ENCODE data around the gene MED12L.

The MED12L gene

GRCh38 chr3:151264605-151265004 is 179.1 kb downstream of the MED12L start:
- DNase-seq = no peak

- DNase-seq = no peak
Observed at GRCh38 chr3:151265166-151265565, 179.7 kb downstream of the MED12L start.

GRCh38 chr3:151265866-151266265 is 180.4 kb downstream of the MED12L start:
- DNase-seq = no peak

DNA sequence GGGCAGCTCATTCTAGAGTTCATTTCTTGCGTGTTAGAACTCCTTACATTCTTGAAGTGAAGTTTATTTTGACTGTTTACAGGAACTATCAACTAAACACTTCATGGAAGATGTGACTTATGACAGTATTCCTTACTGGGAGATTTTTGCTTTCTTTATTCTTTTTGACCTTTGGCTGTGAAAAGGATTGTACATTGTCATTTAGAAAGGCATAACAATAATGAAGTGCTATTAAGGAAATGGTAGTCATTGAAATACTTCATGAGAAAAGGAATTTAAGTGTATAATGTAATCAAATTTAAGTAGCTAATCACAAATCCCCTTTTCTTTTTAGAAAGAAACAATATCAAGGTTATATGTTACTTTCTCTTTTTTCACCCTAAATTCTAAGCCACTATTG is 181.6 kb downstream of the MED12L start:
- DNase-seq = no peak

- no peak for DNase-seq
Observed at GRCh38 chr3:151268267-151269235, 183.1 kb downstream of the MED12L start.

DNA sequence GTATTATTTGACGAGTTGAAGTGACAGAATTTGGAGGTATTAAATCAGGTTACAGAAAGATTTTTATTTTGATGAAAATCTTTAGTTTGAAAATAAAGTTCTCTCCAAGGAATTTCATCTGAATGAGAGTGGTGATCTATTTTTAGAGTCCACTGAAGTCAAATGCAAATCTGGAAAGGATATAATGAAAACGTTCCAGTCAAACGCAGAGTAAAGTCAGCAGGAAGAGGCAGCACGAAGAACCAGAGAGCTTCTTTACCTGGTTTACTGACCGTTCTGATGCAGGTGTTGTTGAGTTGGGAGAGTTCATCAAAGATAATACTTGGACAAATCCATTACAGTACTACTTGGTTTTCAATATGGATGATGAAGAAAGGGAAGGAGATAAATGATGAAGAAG is 184.2 kb downstream of the MED12L start:
- DNase-seq = no peak

DNA sequence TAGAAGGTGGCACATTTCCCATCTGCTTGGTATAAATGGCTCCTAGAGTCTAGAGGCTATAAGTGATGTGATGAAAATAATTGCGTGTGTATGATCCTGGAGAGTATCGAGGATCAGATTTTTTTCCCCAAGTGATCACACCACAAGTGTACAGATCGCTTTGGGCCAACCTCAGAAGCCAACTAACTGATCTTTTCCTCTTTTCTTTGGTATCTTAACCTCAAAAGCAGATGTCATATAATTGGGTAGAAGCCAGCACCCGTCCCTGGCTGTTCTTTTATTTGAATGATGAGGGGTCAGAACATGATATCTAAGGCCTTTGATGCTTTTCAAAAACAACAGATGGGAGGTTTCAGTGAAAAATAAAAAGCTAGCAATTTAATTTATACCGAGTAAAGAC is 189.6 kb downstream of the MED12L start:
- DNase-seq = no peak

DNA sequence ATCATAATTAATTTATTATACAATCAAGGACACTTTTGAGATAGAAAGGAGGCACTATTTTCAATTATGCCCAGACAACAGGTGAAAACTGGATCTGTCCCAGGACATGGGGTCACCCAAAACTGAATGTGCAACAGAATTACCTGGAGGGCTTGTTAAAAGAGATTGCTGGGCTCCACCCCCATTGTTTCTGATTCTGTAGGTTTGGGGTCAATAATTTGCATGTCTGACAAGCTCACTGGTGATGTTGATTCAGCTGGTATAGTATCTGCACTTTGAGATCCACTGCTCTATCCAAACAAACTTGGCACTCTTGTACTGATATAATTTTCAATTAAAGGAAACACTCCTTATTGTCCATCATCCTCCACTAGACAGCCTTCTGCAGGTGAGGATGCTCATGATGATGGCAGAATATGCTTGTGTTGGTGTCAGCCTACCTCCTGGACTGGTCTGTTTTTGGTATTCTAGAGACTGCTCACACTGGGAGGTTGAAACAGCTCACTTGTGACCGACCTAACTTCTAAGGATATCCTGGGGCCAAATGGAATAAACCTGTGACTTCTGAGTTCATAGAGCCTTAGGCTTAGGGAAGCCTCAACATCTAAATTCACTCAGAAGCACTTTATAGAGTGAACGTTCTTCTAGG is 190.7 kb downstream of the MED12L start:
- DNase-seq = no peak

DNA sequence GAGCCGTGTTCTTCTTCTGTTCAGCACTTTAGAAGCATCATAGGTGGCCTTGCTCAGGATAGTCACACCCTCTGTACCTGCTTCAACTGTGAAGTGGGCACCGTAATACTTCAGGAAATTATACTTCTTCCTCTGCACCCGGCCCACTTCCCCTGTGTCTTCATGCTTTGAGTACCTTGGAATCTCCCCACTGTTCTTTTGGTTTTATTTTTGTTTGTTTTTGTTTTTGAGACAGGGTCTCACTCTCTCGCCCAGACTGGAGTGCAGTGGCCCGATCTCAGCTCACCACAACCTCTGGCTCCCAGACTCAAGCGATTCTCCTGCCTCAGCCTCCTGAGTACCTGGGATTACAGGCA is 191.2 kb downstream of the MED12L start:
- DNase-seq = no peak

DNA sequence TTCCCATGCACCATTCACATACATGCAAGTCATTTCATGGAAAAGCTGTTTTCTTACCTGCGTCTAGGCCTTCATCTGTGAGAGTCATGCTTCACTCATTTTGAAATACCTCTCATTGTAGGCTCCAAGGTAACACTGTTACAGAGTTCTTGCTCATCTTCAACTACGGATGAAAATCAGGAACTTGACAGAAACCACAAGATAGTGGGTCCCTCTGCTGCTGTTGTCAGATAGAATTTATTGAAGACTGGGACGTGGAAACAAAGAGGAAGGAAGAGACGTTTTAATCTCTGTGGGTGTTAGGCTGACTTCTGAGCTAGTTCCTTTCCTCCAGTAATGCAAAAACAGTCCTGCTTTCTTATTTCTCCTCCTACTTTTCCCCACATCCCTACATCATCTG is 192.8 kb downstream of the MED12L start, which contains the start of gene P2RY14:
P2RY14 (minus strand) TSS at position 313 of the 400 bp plus-strand sequence. CDS start 64,226 bp downstream, outside the sequence.
- no peak for DNase-seq

GRCh38 chr3:151281671-151282324 is 196.3 kb downstream of the MED12L start:
- no peak for DNase-seq

GRCh38 chr3:151282921-151283320 is 197.5 kb downstream of the MED12L start:
- no peak for DNase-seq

DNA sequence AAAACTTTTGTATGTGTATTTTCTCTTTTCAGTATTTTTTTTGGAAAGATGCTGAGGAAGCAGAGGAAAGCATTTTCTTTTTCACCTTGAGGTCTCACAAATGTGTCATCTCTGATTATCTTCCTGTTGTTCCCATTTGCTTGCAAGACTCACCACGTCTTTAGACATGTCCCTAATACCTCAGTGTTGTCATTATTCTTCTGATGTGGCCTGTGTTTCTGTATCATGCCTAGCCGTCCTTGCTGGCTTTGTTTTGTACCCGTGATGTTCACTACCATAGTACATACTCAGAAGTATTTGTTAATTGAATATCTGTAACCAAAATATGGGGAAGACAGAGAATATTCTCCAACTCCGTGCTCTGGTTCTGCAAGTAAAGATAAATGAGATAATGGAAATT is 197.9 kb downstream of the MED12L start:
- no peak for DNase-seq

- no peak for DNase-seq
Observed at GRCh38 chr3:151283907-151284461, 198.5 kb downstream of the MED12L start.

DNA sequence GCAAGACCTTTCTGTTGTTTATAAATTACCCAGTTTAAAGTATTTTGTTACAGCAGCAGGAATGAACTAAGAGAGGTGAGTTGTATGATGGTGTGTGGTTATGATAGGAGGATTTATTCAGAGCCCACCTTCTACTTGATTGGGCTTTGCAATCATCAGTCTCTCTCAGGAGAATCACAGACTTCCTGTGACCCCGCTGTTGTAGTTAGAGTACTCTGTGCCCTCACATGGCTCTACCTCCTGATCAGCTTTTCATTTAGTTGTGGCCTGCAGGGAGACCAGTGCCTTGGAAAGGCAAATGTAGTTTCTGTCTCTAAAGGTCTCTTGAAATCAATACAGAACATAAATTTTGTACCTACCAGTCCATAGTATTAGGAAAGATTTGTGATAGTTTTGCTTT is 200.5 kb downstream of the MED12L start:
- DNase-seq = no peak

GRCh38 chr3:151289445-151289844 is 204.0 kb downstream of the MED12L start:
- DNase-seq = no peak

DNA sequence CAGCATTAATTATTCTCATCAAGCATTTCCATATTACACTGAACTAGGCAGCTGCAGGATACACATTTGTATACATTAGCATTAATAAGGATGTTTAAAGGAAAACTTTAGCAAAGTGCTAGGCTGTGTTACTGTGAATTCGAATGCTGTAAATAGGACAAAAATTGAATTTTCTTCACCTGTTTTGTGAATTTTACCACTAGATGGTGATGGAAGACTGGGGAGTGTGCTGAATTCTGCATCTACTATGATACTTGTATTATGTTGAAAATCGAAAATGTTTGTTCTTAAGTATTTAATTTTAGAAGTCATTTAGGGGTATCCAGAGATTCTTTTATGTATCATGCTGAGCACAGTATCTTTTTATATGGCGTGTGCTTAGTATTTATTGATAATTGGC is 205.2 kb downstream of the MED12L start:
- DNase-seq = no peak

GRCh38 chr3:151293127-151293526 is 207.7 kb downstream of the MED12L start:
- no peak for DNase-seq

DNA sequence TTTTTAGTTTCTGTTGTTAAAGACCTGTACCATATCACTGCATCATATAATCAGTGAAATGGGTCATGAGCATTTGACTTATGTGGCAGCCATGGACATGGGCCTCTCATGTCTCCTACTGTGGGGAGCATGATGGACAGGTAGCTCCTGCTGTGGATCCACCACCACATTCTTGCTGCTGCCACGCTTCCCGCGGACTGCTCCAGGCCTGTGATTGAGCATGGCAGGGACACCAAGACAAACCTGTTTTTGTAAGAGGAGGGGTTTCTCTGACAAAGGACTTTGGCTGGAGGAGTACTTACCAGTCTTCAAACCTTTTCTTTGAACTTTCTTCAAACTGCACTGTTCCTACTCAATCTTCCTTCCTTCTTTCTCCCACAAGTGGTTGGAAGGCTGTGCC is 210.8 kb downstream of the MED12L start:
- DNase-seq = no peak

DNA sequence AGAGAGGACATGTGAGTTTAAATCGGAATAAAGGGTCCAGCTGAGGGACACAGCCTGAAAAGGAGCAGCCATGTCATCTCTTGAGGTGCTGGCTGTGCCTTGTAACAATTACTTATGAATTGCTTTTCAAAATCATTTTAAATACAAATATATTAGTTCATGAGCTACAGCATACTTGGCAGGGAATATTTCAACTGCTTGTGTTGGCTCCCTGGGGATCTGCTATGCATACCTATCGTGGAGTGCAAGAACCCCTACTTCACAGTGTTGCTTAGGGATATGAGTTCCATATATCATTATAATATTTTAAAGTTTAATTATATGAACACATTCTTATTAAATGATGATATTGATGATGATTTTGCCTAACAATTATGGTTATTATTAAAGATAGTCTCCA is 212.0 kb downstream of the MED12L start:
- no peak for DNase-seq

DNA sequence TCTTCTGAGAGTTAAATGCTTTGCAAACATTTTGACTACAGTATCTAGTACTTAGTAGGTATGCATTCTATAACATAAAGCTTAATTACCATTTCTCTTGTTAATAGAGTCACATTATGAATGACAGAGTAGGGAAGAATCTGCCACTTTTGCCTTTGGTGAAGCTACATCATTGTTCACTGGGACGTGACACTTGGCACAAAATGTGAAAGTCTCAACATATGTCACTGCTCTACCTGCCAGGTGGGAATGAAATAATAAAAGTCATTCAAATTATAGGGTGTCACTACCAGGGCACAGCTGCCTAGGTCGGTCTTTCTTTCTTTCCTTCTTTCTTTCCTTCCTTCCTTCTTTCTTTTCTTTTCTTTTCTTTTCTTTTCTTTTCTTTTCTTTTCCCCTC is 213.5 kb downstream of the MED12L start:
- DNase-seq = no peak

- no peak for DNase-seq
Observed at GRCh38 chr3:151300539-151300938, 215.1 kb downstream of the MED12L start.

DNA sequence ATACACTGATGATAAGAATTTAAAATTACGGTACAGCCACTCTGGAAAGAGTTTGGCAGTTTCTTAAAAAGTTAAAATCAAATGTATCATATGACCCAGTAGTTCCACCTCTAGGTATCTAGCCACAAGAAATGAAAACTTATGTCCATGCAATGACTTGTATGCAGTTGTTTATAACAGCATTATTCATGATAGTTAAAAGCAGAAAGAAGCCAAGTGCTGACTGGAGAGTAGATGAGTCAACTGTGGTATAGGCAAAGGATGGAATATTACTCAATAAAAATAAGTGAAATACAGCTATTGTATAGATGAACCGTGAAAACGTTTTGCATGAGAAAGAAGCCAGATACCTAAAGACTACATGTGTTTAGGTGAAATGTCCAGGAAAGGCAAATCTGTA is 216.3 kb downstream of the MED12L start:
- DNase-seq = no peak
